ENCODE measurements around the gene HOOK1. TPM values are rescaled to one million over a fixed set of nuclear protein-coding genes. Genes with fewer than 3 reads are reported as not detected.

HOOK1 gene
- total RNA-seq, 2 donors from 2014 or later = 19.9 to 23.7 TPM

- no peaks in the 10 kb centered on the region for H3K36me3 Mint-ChIP-seq (ENCODE audit: low read depth)
- no peak for TF ChIP-seq CTCF (conservative IDR thresholded peaks at IDR 0.05)
- H3K27ac Mint-ChIP-seq = no peak overlapping the region
- H3K9me3 Mint-ChIP-seq = no peaks in the 10 kb centered on the region
- DNase-seq = no peak
- no peaks in the 10 kb centered on the region for H3K36me3 ChIP-seq (ENCODE audit: control insufficient read depth, insufficient read depth, low read length)
- no peak overlapping the region for H3K9ac ChIP-seq (ENCODE audit: extremely low read depth, low read length, poor library complexity, severe bottlenecking)
- H3K9me3 ChIP-seq (ENCODE audit: control insufficient read depth, low read length) = no peaks in the 10 kb centered on the region
- no peak overlapping the region for H3K4me3 ChIP-seq (ENCODE audit: low read length)
- peaks cover 22% of the 10 kb centered on the region for H3K4me1 ChIP-seq (ENCODE audit: control insufficient read depth, insufficient read depth, low read length)
- no peak overlapping the region for H3K27ac ChIP-seq (ENCODE audit: low read depth, low read length)
- H3K27me3 Mint-ChIP-seq (ENCODE audit: insufficient read depth) = peaks cover 27% of the 10 kb centered on the region
- peaks cover 22% of the 10 kb centered on the region for H3K4me1 Mint-ChIP-seq
- no peak overlapping the region for H3K4me3 Mint-ChIP-seq
- H3K27me3 ChIP-seq (ENCODE audit: control insufficient read depth, insufficient read depth, low read length, poor library complexity, severe bottlenecking) = peaks cover 38% of the 10 kb centered on the region
- 77 to 90% methylated on average over 5 to 9 of the region's 9 CpGs for WGBS, 2 experiments (ENCODE audit: insufficient coverage in 1 of 2, insufficient read length in 1 of 2)
Observed at GRCh38 chr1:59766227-59766855, 48.4 kb upstream of the HOOK1 start.

GRCh38 chr1:59767119-59767518 is 47.6 kb upstream of the HOOK1 start:
- Histone ChIP-seq H3K27me3 (ENCODE audit: control insufficient read depth, insufficient read depth, low read length, poor library complexity, severe bottlenecking) (peaks cover 46% of the 10 kb centered on the region), H3K27ac (ENCODE audit: low read depth, low read length) (no peak overlapping the region), H3K4me3 (ENCODE audit: low read length) (no peak overlapping the region), H3K9ac (ENCODE audit: extremely low read depth, low read length, poor library complexity, severe bottlenecking) (no peak overlapping the region), H3K9me3 (ENCODE audit: control insufficient read depth, low read length) (no peaks in the 10 kb centered on the region), H3K4me1 (ENCODE audit: control insufficient read depth, insufficient read depth, low read length) (peaks cover 22% of the 10 kb centered on the region), H3K36me3 (ENCODE audit: control insufficient read depth, insufficient read depth, low read length) (no peaks in the 10 kb centered on the region)
- no peak overlapping the region for H3K27ac Mint-ChIP-seq
- no peaks in the 10 kb centered on the region for H3K9me3 Mint-ChIP-seq
- DNase-seq = no peak
- WGBS, 2 experiments (ENCODE audit: insufficient coverage in 1 of 2, insufficient read length in 1 of 2) = 64% methylated on average over 2 of the region's 2 CpGs; no CpG with 5 or more reads in 1 of the 2 experiments
- H3K27me3 Mint-ChIP-seq (ENCODE audit: insufficient read depth) = peaks cover 29% of the 10 kb centered on the region
- H3K4me1 Mint-ChIP-seq = peaks cover 22% of the 10 kb centered on the region
- TF ChIP-seq CTCF (conservative IDR thresholded peaks at IDR 0.05) = no peak
- no peak overlapping the region for H3K4me3 Mint-ChIP-seq
- H3K36me3 Mint-ChIP-seq (ENCODE audit: low read depth) = no peaks in the 10 kb centered on the region

- peaks cover 22% of the 10 kb centered on the region for H3K4me1 ChIP-seq (ENCODE audit: control insufficient read depth, insufficient read depth, low read length)
- peaks cover 36% of the 10 kb centered on the region for H3K27me3 Mint-ChIP-seq (ENCODE audit: insufficient read depth)
- peaks cover 22% of the 10 kb centered on the region for H3K4me1 Mint-ChIP-seq
- H3K27ac Mint-ChIP-seq = no peak overlapping the region
- no peak for DNase-seq
- H3K27me3 ChIP-seq (ENCODE audit: control insufficient read depth, insufficient read depth, low read length, poor library complexity, severe bottlenecking) = peaks cover 57% of the 10 kb centered on the region
- H3K4me3 ChIP-seq (ENCODE audit: low read length) = no peak overlapping the region
- no peaks in the 10 kb centered on the region for H3K36me3 ChIP-seq (ENCODE audit: control insufficient read depth, insufficient read depth, low read length)
- no peaks in the 10 kb centered on the region for H3K9me3 ChIP-seq (ENCODE audit: control insufficient read depth, low read length)
- no peak for TF ChIP-seq CTCF (conservative IDR thresholded peaks at IDR 0.05)
- no peak overlapping the region for H3K9ac ChIP-seq (ENCODE audit: extremely low read depth, low read length, poor library complexity, severe bottlenecking)
- no peaks in the 10 kb centered on the region for H3K9me3 Mint-ChIP-seq
- H3K36me3 Mint-ChIP-seq (ENCODE audit: low read depth) = no peaks in the 10 kb centered on the region
- no peak overlapping the region for H3K4me3 Mint-ChIP-seq
- 73 to 87% methylated on average over 5 to 10 of the region's 10 CpGs for WGBS, 2 experiments (ENCODE audit: insufficient coverage in 1 of 2, insufficient read length in 1 of 2)
- no peak overlapping the region for H3K27ac ChIP-seq (ENCODE audit: low read depth, low read length)
Observed at GRCh38 chr1:59768792-59769735, 45.7 kb upstream of the HOOK1 start.
